GM23338 (cell line): ENCODE results near the gene IKBKG. TPM values are rescaled to one million over a fixed set of nuclear protein-coding genes. Genes with fewer than 3 reads are reported as not detected.

Source experiments
- ATAC-seq: fragments of 200-7000 bp; cut with Tn5 transposase; 3 replicates; pipeline ENCODE4 v1.9.1; 2020
- DNase-seq: peaks from one replicate; pipeline ENCODE4 v3.0.0-alpha.2; 2015; ENCODE audit warnings: low spot score
- H2AFZ ChIP-seq: fragments of 200-600 bp; sonication (generic); 2 replicates; pipeline ENCODE4 v1.8.0; 2016; ENCODE audit warnings: antibody characterized with exemption, mild to moderate bottlenecking, moderate library complexity
- H3F3A ChIP-seq: fragments of 200-600 bp; sonication (generic); replicated peaks from 2 replicates; pipeline ENCODE4 v1.8.0; 2017; ENCODE audit warnings: antibody characterized with exemption, mixed run types, low read depth
- H3K27ac ChIP-seq: fragments of 200-600 bp; sonication (generic); 2 replicates; pipeline ENCODE4 v1.6.1; 2016; ENCODE audit warnings: low read depth
- H3K27me3 ChIP-seq: fragments of 200-600 bp; sonication (generic); 2 replicates; pipeline ENCODE4 v1.8.0; 2016; ENCODE audit warnings: mild to moderate bottlenecking, mixed run types, moderate library complexity; ENCODE audit not compliant: insufficient read depth
- H3K36me3 ChIP-seq: fragments of 200-600 bp; sonication (generic); 2 replicates; pipeline ENCODE4 v1.8.0; 2016; ENCODE audit warnings: mild to moderate bottlenecking; ENCODE audit not compliant: insufficient read depth
- H3K4me1 ChIP-seq: fragments of 200-600 bp; sonication (generic); 2 replicates; pipeline ENCODE4 v1.8.0; 2016; ENCODE audit warnings: mild to moderate bottlenecking, moderate library complexity; ENCODE audit not compliant: insufficient read depth
- H3K4me2 ChIP-seq: fragments of 200-600 bp; sonication (generic); 2 replicates; pipeline ENCODE4 v1.7.1; 2017; ENCODE audit warnings: mixed run types
- H3K4me3 ChIP-seq: fragments of 200-600 bp; sonication (generic); 2 replicates; pipeline ENCODE4 v1.6.1; 2016; ENCODE audit warnings: mixed run types
- H3K79me2 ChIP-seq: fragments of 200-600 bp; sonication (generic); replicated peaks from 2 replicates; pipeline ENCODE4 v1.8.0; 2017; ENCODE audit warnings: mild to moderate bottlenecking; ENCODE audit not compliant: insufficient read depth
- H3K9me2 ChIP-seq: fragments of 200-600 bp; sonication (generic); 2 replicates; pipeline ENCODE4 v1.8.0; 2017; ENCODE audit not compliant: insufficient read depth
- H4K20me1 ChIP-seq: fragments of 200-600 bp; sonication (generic); replicated peaks from 2 replicates; pipeline ENCODE4 v1.8.0; 2017; ENCODE audit warnings: mild to moderate bottlenecking; ENCODE audit not compliant: insufficient read depth
- H3K27ac Mint-ChIP-seq: 2 replicates; pipeline ENCODE4 v1.8.0; 2020; ENCODE audit warnings: inconsistent platforms, mild to moderate bottlenecking, moderate library complexity, mixed read lengths
- H3K27me3 Mint-ChIP-seq: 3 replicates; pipeline ENCODE4 v1.8.0; 2022; ENCODE audit warnings: low read depth, mild to moderate bottlenecking, moderate library complexity, mixed read lengths, inconsistent platforms; ENCODE audit not compliant: insufficient read depth, poor library complexity
- H3K36me3 Mint-ChIP-seq: 3 replicates; pipeline ENCODE4 v1.8.0; 2021; ENCODE audit warnings: low read depth, mild to moderate bottlenecking, inconsistent platforms, moderate library complexity, mixed read lengths
- H3K4me1 Mint-ChIP-seq: 3 replicates; pipeline ENCODE4 v1.8.0; 2020; ENCODE audit warnings: mild to moderate bottlenecking, inconsistent platforms, mixed read lengths
- H3K4me3 Mint-ChIP-seq: 3 replicates; pipeline ENCODE4 v1.8.0; 2021; ENCODE audit warnings: moderate library complexity, mild to moderate bottlenecking, inconsistent platforms, mixed read lengths
- H3K9me3 Mint-ChIP-seq: 3 replicates; pipeline ENCODE4 v1.8.0; 2020; ENCODE audit warnings: moderate library complexity, mild to moderate bottlenecking, inconsistent platforms, mixed read lengths
- CREB1 ChIP-seq: fragments of 250-450 bp; sonication (Bioruptor Pico); IDR thresholded peaks from 2 replicates; pipeline ENCODE4 v1.5.0; 2020; ENCODE audit warnings: low read depth, mild to moderate bottlenecking, moderate library complexity
- CTCF ChIP-seq, 2 experiments: fragments of 200-600 bp in 1 of 2; sonication (generic) in 1 of 2; conservative IDR thresholded peaks; 2 replicates each; pipeline versions ENCODE4 v1.5.1 to v1.6.1; 2016 to 2017; ENCODE audit warnings: antibody characterized with exemption in 2 of 2, low read depth in 2 of 2, mild to moderate bottlenecking in 2 of 2, moderate library complexity in 1 of 2
- ETS1 ChIP-seq: IDR thresholded peaks from 2 replicates; pipeline ENCODE4 v1.6.1; 2016; ENCODE audit warnings: antibody characterized with exemption
- EZH2 ChIP-seq: fragments of 200-600 bp; sonication (generic); IDR thresholded peaks from one replicate; pipeline ENCODE4 v1.8.0; 2017; ENCODE audit warnings: antibody characterized with exemption, mild to moderate bottlenecking, low read depth; ENCODE audit not compliant: unreplicated experiment
- EZH2phosphoT487 ChIP-seq: fragments of 200-600 bp; sonication (generic); IDR thresholded peaks from one replicate; pipeline ENCODE4 v1.8.1; 2018; ENCODE audit warnings: antibody characterized with exemption; ENCODE audit not compliant: unreplicated experiment
- JUNB ChIP-seq: IDR thresholded peaks from one replicate; pipeline ENCODE4 v1.6.1; 2016; ENCODE audit warnings: antibody characterized with exemption; ENCODE audit not compliant: unreplicated experiment
- NANOG ChIP-seq: IDR thresholded peaks from 2 replicates; pipeline ENCODE4 v1.6.1; 2016; ENCODE audit warnings: antibody characterized with exemption, borderline replicate concordance
- POLR2AphosphoS5 ChIP-seq: IDR thresholded peaks from 2 replicates; pipeline ENCODE4 v1.6.1; 2016; ENCODE audit warnings: antibody characterized with exemption, low read depth
- ZNF114 ChIP-seq: fragments of 250-450 bp; sonication (Bioruptor Pico); IDR thresholded peaks from 2 replicates; pipeline ENCODE4 v1.5.0; 2020; ENCODE audit warnings: mild to moderate bottlenecking, moderate library complexity
- ZNF331 ChIP-seq: fragments of 250-450 bp; sonication (Bioruptor Pico); IDR thresholded peaks from 2 replicates; pipeline ENCODE4 v1.5.0; 2020; ENCODE audit warnings: low read depth, mild to moderate bottlenecking, moderate library complexity
- polyA plus RNA-seq: library from polyadenylated mRNA; unstranded; fragments of >200 nt; fragmentation: Nextera tagmentation; extraction: Ambion mirVana; gene quantifications from 2 replicates; pipeline ENCODE4 v1.2.1, GENCODE V29; 2016
- total RNA-seq: library from RNA; depleted of rRNA; stranded (reverse); fragments of >200 nt; shearing (Covaris generic); gene quantifications from 2 replicates; pipeline ENCODE4 v1.2.3, GENCODE V29; 2014

IKBKG gene
- total and polyA plus RNA-seq, 2 experiments from 2014 or later = 11.5 to 14.9 TPM

- no peaks in the 10 kb centered on the region for H3K9me3 Mint-ChIP-seq
- Histone ChIP-seq H3K79me2 (no peaks in the 10 kb centered on the region), H3K27me3 (peaks cover 4% of the 10 kb centered on the region; the same call in 1 of the 2 replicates), H3K9me2 (no peaks in the 10 kb centered on the region), H3K4me3 (peak within 1 kb of the TSS; percentile 69), H3F3A (0 out of 2 replicates have a peak, but pooled peaks cover 4% of the 10 kb centered on the region), H3K4me2 (peak within 1 kb of the TSS; percentile 78), H3K36me3 (no peaks in the 10 kb centered on the region), H4K20me1 (no peaks in the 10 kb centered on the region), H3K4me1 (peaks cover 10% of the 10 kb centered on the region), H2AFZ (no peak within 1 kb of the TSS), H3K27ac (peak within 1 kb of the TSS; percentile 90)
- H3K4me1 Mint-ChIP-seq = peaks cover 14% of the 10 kb centered on the region
- H3K36me3 Mint-ChIP-seq = no peaks in the 10 kb centered on the region
- TF ChIP-seq ETS1 (no peak), EZH2 (no peak), NANOG (no peak), EZH2phosphoT487 (no peak), POLR2AphosphoS5 (peak; percentile 60), ZNF331 (CRISPR knock-in tag) (no peak), JUNB (no peak), ZNF114 (CRISPR knock-in tag) (no peak)
- peak within 1 kb of the TSS; percentile 96 for H3K27ac Mint-ChIP-seq
- DNase-seq (peak; percentile 75), ATAC-seq (peak; percentile 83)
- peaks cover 12% of the 10 kb centered on the region for H3K27me3 Mint-ChIP-seq
- H3K4me3 Mint-ChIP-seq = peak within 1 kb of the TSS; percentile 79
Measured at GRCh38 chrX:154515966-154516655, 31.3 kb upstream of the IKBKG start, which contains the start of gene FAM3A. Gene FAM3A (minus strand): TSS chrX:154516232. CDS start chrX:154515772, 460 bp downstream.

GRCh38 chrX:154516656-154517100 is 30.7 kb upstream of the IKBKG start:
- Mint-ChIP-seq H3K27ac (peak overlapping the region; percentile 96), H3K36me3 (no peaks in the 10 kb centered on the region), H3K27me3 (peaks cover 12% of the 10 kb centered on the region), H3K4me3 (peak overlapping the region; percentile 79), H3K4me1 (peaks cover 14% of the 10 kb centered on the region), H3K9me3 (no peaks in the 10 kb centered on the region)
- H3K4me1 ChIP-seq = peaks cover 10% of the 10 kb centered on the region
- no peaks in the 10 kb centered on the region for H4K20me1 ChIP-seq
- peak; percentile 30 for ATAC-seq
- peaks cover 4% of the 10 kb centered on the region; the same call in 1 of the 2 replicates for H3K27me3 ChIP-seq
- H3K27ac ChIP-seq = peak overlapping the region; percentile 90
- H3K36me3 ChIP-seq = no peaks in the 10 kb centered on the region
- 0 out of 2 replicates have a peak, but pooled peaks cover 4% of the 10 kb centered on the region for H3F3A ChIP-seq
- peak overlapping the region; percentile 50 for H3K4me3 ChIP-seq
- no peak for TF ChIP-seq POLR2AphosphoS5
- TF ChIP-seq ETS1 = no peak
- no peak for TF ChIP-seq NANOG
- TF ChIP-seq CREB1 = peak; percentile 41; the same call in 1 of the 2 replicates
- no peak for TF ChIP-seq CTCF (conservative IDR thresholded peaks at IDR 0.05; ENCODE audit: low read depth in 2 of 2)
- TF ChIP-seq ZNF114 (CRISPR knock-in tag) = no peak
- no peaks in the 10 kb centered on the region for H3K9me2 ChIP-seq
- peak; percentile 81 for DNase-seq
- no peak overlapping the region for H2AFZ ChIP-seq
- H3K4me2 ChIP-seq = peak overlapping the region; percentile 78
- H3K79me2 ChIP-seq = no peaks in the 10 kb centered on the region
